Thymus (tissue), 11 donors: ENCODE measurements around the gene ZFP64. TPM values are rescaled to one million over a fixed set of nuclear protein-coding genes. Genes with fewer than 3 reads are reported as not detected.
"Not testable (repeated sequence)": the region's sequence is repeated elsewhere in the genome, so short reads cannot be mapped to it uniquely, and the experiment has no call there.

Source experiments
- DNase-seq, 9 donors: peaks; one replicate each; pipeline ENCODE4 v3.0.0-alpha.2; 2013; ENCODE audit warnings: low spot score in 9 of 9, low read depth in 6 of 9, missing footprints in 1 of 9
- H3K27ac ChIP-seq, 2 donors: one replicate each; pipeline ENCODE4 v1.5.1; 2013; ENCODE audit warnings: control low read depth in 1 of 2, low read depth in 1 of 2, low read length in 1 of 2, mild to moderate bottlenecking in 1 of 2, moderate library complexity in 1 of 2
- H3K27me3 ChIP-seq, 2 donors: one replicate each; pipeline ENCODE4 v1.5.1; 2013; ENCODE audit warnings: low read length in 1 of 2; ENCODE audit not compliant: control insufficient read depth in 2 of 2, insufficient read depth in 1 of 2
- H3K36me3 ChIP-seq, 2 donors: one replicate each; pipeline ENCODE4 v1.5.1; 2013; ENCODE audit warnings: low read length in 1 of 2, mild to moderate bottlenecking in 1 of 2, moderate library complexity in 1 of 2; ENCODE audit not compliant: control insufficient read depth in 2 of 2, insufficient read depth in 2 of 2
- H3K4me1 ChIP-seq, 2 donors: one replicate each; pipeline ENCODE4 v1.5.1; 2013; ENCODE audit warnings: low read length in 2 of 2; ENCODE audit not compliant: control insufficient read depth in 2 of 2, insufficient read depth in 2 of 2
- H3K4me3 ChIP-seq, 2 donors: one replicate each; pipeline ENCODE4 v1.5.1; 2013; ENCODE audit warnings: low read length in 2 of 2, control low read depth in 1 of 2, mild to moderate bottlenecking in 1 of 2
- H3K9me3 ChIP-seq, 2 donors: one replicate each; pipeline ENCODE4 v1.5.1; 2013; ENCODE audit warnings: low read length in 1 of 2, mild to moderate bottlenecking in 1 of 2; ENCODE audit not compliant: control insufficient read depth in 2 of 2, insufficient read depth in 1 of 2
- WGBS: extraction: QIAGEN DNeasy Blood & Tissue Kit; methylation state at CpG from one replicate; pipeline ENCODE4 v1.1.7; 2013; 5-methylcytosine and 5-hydroxymethylcytosine counted together
- polyA plus RNA-seq: library from polyadenylated mRNA; stranded (reverse); fragments of 200-250 nt; gene quantifications from one replicate; pipeline ENCODE4 v1.2.3, GENCODE V29; 2013
- total RNA-seq: library from RNA; stranded (reverse); fragments of 120-200 nt; gene quantifications from one replicate; pipeline ENCODE4 v1.2.4, GENCODE V29; 2013
- donor health status: healthy.

ZFP64 gene
- total and polyA plus RNA-seq, 2 donors, result 6.1 to 6.2 TPM

GRCh38 chr20:52133714-52134113 is 57.9 kb downstream of the ZFP64 start:
- H3K36me3 ChIP-seq, H3K4me1 ChIP-seq, H3K9me3 ChIP-seq, H3K27ac ChIP-seq, H3K27me3 ChIP-seq, DNase-seq, H3K4me3 ChIP-seq: not testable (repeated sequence)
- 96% methylated on average over 2 of the region's 2 CpGs for WGBS

- H3K27ac ChIP-seq, result no peak overlapping the region
- no peak overlapping the region for H3K4me3 ChIP-seq
- no peaks in the 10 kb centered on the region for H3K36me3 ChIP-seq
- H3K9me3 ChIP-seq, result no peaks in the 10 kb centered on the region
- H3K4me1 ChIP-seq, result no peaks in the 10 kb centered on the region
- no peaks in the 10 kb centered on the region for H3K27me3 ChIP-seq
- 96% methylated on average over 3 of the region's 3 CpGs for WGBS
- DNase-seq, result no peak
These were observed 59.2 kb downstream of the ZFP64 start for GRCh38 chr20:52132337-52132736.

GRCh38 chr20:52131048-52131643 is 60.4 kb downstream of the ZFP64 start:
- H3K9me3 ChIP-seq, result no peaks in the 10 kb centered on the region
- 100% methylated on average over 1 of the region's 1 CpG for WGBS

DNA sequence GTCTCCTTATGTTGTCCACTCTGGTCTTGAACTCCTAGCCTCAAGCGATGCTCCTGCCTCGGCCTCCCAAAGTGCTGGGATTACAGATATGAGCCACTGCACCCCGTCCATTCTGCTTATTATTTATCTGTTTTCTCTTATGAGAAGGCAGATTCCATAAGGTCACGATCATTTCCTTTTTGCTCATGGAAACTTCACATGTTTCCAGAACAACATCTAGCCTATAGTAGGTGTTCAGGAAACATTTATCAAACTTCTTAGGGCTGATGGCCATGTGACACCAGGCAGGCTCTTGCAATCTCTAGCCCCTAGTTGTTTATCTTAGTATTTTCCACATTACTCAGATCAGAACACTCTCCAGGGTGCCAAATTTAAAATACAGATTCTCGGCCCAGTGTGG is 61.2 kb downstream of the ZFP64 start:
- Histone ChIP-seq H3K9me3 (no peaks in the 10 kb centered on the region), H3K27ac (no peak overlapping the region), H3K4me3 (no peak overlapping the region), H3K36me3 (no peaks in the 10 kb centered on the region), H3K4me1 (no peaks in the 10 kb centered on the region), H3K27me3 (no peaks in the 10 kb centered on the region)
- no peak for DNase-seq
- WGBS, result 95% methylated on average over 5 of the region's 5 CpGs

More at GRCh38 chr20:52131048-52131643, 60.4 kb downstream of the ZFP64 start:
- Histone ChIP-seq H3K27me3 (no peaks in the 10 kb centered on the region), H3K36me3 (no peaks in the 10 kb centered on the region), H3K27ac (no peak overlapping the region), H3K4me3 (no peak overlapping the region), H3K4me1 (no peaks in the 10 kb centered on the region)
- DNase-seq, result no peak

DNA sequence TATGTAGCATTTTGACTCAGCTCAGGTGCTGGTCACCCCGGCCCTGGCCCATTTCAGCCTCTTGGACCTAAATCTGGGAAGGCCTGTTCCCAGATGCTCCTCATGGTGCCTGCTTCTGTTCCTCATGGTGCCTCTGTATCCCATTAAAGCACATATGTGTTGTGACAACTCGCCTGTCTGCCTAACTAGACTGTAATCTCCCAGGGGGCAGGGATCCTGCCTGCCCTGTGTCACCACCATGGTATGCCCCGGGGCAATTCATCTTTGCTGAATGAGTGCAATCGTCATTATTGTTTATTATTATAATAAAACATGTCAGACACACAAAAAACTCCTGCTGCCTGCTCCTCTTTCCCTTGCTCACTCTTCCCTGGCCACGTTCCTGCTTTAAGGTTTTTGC is 62.0 kb downstream of the ZFP64 start:
- WGBS, result 96% methylated on average over 5 of the region's 5 CpGs
- H3K4me3 ChIP-seq, result no peak overlapping the region
- no peak for DNase-seq
- no peak overlapping the region for H3K27ac ChIP-seq
- no peaks in the 10 kb centered on the region for H3K4me1 ChIP-seq
- H3K9me3 ChIP-seq, result no peaks in the 10 kb centered on the region
- H3K27me3 ChIP-seq, result no peaks in the 10 kb centered on the region
- no peaks in the 10 kb centered on the region for H3K36me3 ChIP-seq

- Histone ChIP-seq H3K36me3 (no peaks in the 10 kb centered on the region), H3K27ac (no peak overlapping the region), H3K4me1 (no peaks in the 10 kb centered on the region), H3K4me3 (no peak overlapping the region), H3K9me3 (no peaks in the 10 kb centered on the region), H3K27me3 (no peaks in the 10 kb centered on the region)
- 22% methylated on average over 4 of the region's 4 CpGs for WGBS
- no peak for DNase-seq
These were observed 64.3 kb downstream of the ZFP64 start for GRCh38 chr20:52127309-52127708.

- H3K27ac ChIP-seq, result no peak overlapping the region
- H3K4me3 ChIP-seq, result no peak overlapping the region
- H3K9me3 ChIP-seq, result no peaks in the 10 kb centered on the region
- no peaks in the 10 kb centered on the region for H3K4me1 ChIP-seq
- H3K27me3 ChIP-seq, result no peaks in the 10 kb centered on the region
- 88% methylated on average over 3 of the region's 3 CpGs for WGBS
- no peaks in the 10 kb centered on the region for H3K36me3 ChIP-seq
- no peak for DNase-seq
These were observed 66.8 kb downstream of the ZFP64 start for GRCh38 chr20:52124821-52125220.

GRCh38 chr20:52118696-52119095 is 72.9 kb downstream of the ZFP64 start:
- Histone ChIP-seq H3K4me1 (no peaks in the 10 kb centered on the region), H3K27me3 (no peaks in the 10 kb centered on the region), H3K36me3 (no peaks in the 10 kb centered on the region), H3K9me3 (no peaks in the 10 kb centered on the region), H3K27ac (no peak overlapping the region), H3K4me3 (no peak overlapping the region)
- WGBS, result 96% methylated on average over 5 of the region's 5 CpGs
- DNase-seq, result no peak

GRCh38 chr20:52118016-52118623 is 73.5 kb downstream of the ZFP64 start:
- Histone ChIP-seq H3K27me3 (no peaks in the 10 kb centered on the region), H3K9me3 (no peaks in the 10 kb centered on the region), H3K4me3 (no peak overlapping the region), H3K4me1 (no peaks in the 10 kb centered on the region), H3K27ac (no peak overlapping the region), H3K36me3 (no peaks in the 10 kb centered on the region)
- 96% methylated on average over 2 of the region's 2 CpGs for WGBS
- no peak for DNase-seq
